IPS-NIHi7 (cell line): ENCODE results near the gene TRIM56.
"Not testable (repeated sequence)": the region's sequence is repeated elsewhere in the genome, so short reads cannot be mapped to it uniquely, and the experiment has no call there.

Source experiments
- DNase-seq: peaks from one replicate; pipeline ENCODE4 v3.0.0; 2012; ENCODE audit warnings: mixed read lengths; ENCODE audit errors: extremely low spot score

TRIM56 gene

GRCh38 chr7:101111261-101111660 is 26.0 kb downstream of the TRIM56 start:
- no peak for DNase-seq

- DNase-seq = no peak
Measured at GRCh38 chr7:101112233-101112632, 27.0 kb downstream of the TRIM56 start.

- DNase-seq = not testable (repeated sequence)
Measured at GRCh38 chr7:101113140-101113539, 27.9 kb downstream of the TRIM56 start.

- DNase-seq = no peak
Measured at GRCh38 chr7:101113836-101114235, 28.6 kb downstream of the TRIM56 start.

- DNase-seq = no peak
Measured at GRCh38 chr7:101114492-101114891, 29.2 kb downstream of the TRIM56 start.

- no peak for DNase-seq
Measured at GRCh38 chr7:101115215-101115614, 29.9 kb downstream of the TRIM56 start.

- DNase-seq = no peak
Measured at GRCh38 chr7:101116898-101117297, 31.6 kb downstream of the TRIM56 start.

- DNase-seq = no peak
Measured at GRCh38 chr7:101118856-101119255, 33.6 kb downstream of the TRIM56 start.

- DNase-seq = no peak
Measured at GRCh38 chr7:101119876-101120275, 34.6 kb downstream of the TRIM56 start.

GRCh38 chr7:101120315-101120714 is 35.0 kb downstream of the TRIM56 start:
- no peak for DNase-seq

GRCh38 chr7:101121631-101121990 is 36.3 kb downstream of the TRIM56 start:
- DNase-seq = not testable (repeated sequence)

- peak; percentile 54 for DNase-seq
Measured at GRCh38 chr7:101121991-101122932, 37.0 kb downstream of the TRIM56 start.

GRCh38 chr7:101122933-101123702 is 37.8 kb downstream of the TRIM56 start:
- no peak for DNase-seq

GRCh38 chr7:101123703-101124068 is 38.4 kb downstream of the TRIM56 start:
- no peak for DNase-seq

- DNase-seq = no peak
Measured at GRCh38 chr7:101124376-101125056, 39.2 kb downstream of the TRIM56 start.

- DNase-seq = no peak
Measured at GRCh38 chr7:101125989-101126650, 40.8 kb downstream of the TRIM56 start.

- DNase-seq = peak; percentile 76
Measured at GRCh38 chr7:101126651-101127459, 41.6 kb downstream of the TRIM56 start, which contains the start of gene SERPINE1. SERPINE1 (plus strand) TSS chr7:101127104; CDS start chr7:101128394, 1,290 bp downstream.

GRCh38 chr7:101127460-101128039 is 42.3 kb downstream of the TRIM56 start:
- DNase-seq = no peak

GRCh38 chr7:101128040-101128834 is 43.0 kb downstream of the TRIM56 start:
- DNase-seq = no peak
